Ammon's horn (tissue), 1 donor: ENCODE results near the gene SLC16A6.
"Not testable (repeated sequence)": the region's sequence is repeated elsewhere in the genome, so short reads cannot be mapped to it uniquely, and the experiment has no call there.

ENCODE experiments used
- DNase-seq: peaks from one replicate; pipeline ENCODE4 v3.0.0-alpha.2; 2016; ENCODE audit warnings: low spot score

Gene SLC16A6

GRCh38 chr17:68289473-68289872, 1.5 kb downstream of the SLC16A6 start:
- no peak for DNase-seq

DNA sequence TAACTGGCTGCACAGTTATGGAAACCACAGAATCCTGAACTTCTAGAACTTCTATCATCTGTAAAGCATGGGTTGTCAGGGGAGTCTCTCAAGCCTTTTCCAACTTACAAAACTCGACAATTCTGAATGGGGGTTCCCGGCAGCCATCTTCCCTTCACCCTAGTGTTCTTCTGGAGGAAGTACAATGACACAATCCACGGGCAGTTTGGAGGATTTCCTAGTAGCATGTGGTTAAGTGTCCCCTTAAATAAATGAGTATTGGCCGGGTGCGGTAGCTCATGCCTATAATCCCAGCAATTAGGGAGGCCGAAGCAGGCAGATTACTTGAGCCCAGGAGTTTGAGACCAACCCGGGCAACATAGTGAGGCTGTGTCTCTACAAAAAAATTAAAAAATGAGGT, 2.1 kb downstream of the SLC16A6 start:
- DNase-seq = no peak

- DNase-seq = no peak
Observed at GRCh38 chr17:68288375-68288774, 2.6 kb downstream of the SLC16A6 start.

- DNase-seq = not testable (repeated sequence)
Observed at GRCh38 chr17:68281965-68282364, 9.0 kb downstream of the SLC16A6 start.

- DNase-seq = no peak
Observed at GRCh38 chr17:68277807-68278206, 13.1 kb downstream of the SLC16A6 start.

DNA sequence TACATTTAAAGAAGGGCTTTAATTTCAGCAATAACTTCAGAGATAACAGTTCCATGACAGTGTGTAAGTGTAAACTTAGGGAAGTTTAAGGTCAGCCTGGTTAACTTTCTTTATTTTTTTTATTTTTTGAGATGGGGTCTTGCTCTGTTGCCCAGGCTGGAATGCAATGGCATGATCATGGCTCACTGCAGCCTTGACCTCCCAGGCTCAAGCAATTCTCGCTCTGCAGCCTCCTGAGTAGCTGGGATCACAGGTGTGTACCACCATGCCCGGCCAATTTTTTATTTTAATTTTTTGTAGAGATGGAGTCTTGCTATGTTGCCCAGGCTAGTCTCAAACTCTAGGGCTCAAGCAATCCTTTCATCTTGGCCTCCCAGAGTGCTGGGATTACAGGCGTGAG, 14.6 kb downstream of the SLC16A6 start:
- not testable (repeated sequence) for DNase-seq

DNA sequence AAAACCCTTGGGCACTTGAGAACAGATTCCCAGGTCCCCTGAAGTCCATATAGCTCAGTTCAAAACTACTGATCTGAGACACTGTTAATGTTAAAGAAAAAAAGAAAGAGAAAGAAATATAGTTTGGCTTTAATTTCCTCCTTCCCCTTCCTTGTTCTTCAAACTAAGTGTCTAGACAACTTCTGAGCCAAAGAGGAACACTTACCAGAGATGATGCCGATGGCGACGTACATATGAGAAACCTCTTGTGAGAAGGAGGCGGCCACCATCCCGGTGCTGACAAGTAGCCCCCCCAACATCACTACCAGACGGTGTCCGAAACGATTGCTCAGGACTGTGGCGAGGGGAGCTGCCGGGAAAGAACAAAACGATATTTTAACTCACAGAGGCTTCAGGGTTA, 17.2 kb downstream of the SLC16A6 start:
- no peak for DNase-seq

GRCh38 chr17:68265833-68266232, 25.1 kb downstream of the SLC16A6 start:
- not testable (repeated sequence) for DNase-seq

DNA sequence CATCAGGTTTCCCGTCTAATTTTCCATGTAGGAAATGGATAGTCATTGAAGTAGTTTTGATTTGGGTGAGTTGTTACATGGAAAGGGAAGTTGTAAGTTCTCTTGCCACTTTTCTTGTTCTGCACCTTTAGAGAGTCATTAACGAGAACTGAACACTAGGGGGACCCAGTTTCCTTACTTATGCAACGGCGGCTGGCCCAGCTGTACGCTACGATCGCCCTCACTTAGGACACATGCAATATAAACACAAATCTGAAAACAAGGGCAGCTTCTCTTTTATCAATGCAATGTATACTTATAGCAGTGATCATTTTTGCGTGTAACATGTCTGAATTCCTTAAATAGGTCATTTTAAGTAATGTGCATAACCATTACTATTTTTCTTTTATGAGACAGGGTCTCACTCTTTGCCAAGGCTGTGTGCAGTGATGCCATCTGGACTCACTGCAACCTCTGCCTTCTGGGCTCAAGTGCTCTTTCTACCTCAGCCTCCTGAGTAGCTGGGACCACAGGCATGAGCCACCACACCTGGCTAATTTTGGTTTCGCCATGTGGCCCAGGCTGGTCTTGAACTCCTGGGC, 27.7 kb downstream of the SLC16A6 start:
- DNase-seq = peak; percentile 54

DNA sequence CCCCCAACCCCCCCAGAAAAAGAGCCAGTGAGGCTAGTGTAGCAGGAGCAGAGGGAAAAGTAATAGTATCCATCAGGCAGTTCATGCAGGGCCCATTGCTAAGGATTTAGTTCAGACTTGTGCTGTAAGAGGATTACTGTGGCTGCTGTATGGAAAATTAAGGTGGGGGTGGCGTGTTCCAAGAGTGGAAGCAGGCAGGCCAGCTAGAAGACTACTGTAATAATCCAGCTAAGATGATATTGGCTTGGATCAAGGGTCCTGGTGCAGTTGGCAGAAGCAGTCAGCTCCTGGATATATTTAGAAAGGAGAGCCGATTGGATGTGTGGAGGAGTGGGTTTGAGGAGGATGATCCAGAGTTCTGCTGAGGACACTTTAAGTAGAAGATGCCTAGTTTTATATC, 28.5 kb downstream of the SLC16A6 start:
- DNase-seq = not testable (repeated sequence)

DNA sequence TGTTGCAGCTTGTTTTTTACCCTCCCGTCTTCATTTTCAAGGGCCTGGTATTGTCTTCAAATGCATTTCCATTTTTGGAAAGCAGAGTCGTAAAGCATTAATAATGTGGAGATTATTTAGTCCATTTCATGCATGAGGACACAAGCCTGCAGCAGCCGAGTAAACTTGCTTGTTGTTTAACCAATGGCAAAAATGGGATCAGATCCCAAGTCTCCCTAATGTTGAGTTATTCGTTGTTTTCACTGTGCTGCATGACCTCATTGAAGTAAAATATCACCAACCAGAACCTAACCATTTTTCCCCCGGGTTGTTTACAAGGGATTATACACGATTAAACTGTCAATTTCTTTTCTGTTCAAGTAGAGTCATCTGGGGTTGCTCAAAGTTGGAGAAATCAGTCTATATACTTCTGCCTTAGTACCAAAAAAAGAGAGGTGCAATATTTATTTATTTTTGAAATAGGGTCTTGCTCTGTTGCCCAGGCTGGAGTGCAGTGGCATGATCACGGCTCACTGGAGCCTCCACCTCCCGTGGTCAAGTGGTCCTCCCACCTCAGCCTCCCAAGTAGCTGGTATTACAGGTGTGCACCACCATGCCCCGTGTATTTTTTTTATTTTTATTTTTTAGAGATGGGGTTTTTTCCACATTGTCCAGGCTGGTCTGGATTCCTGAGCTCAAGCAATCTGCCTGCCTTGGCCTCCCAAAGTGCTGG, 30.7 kb downstream of the SLC16A6 start:
- DNase-seq = no peak

DNA sequence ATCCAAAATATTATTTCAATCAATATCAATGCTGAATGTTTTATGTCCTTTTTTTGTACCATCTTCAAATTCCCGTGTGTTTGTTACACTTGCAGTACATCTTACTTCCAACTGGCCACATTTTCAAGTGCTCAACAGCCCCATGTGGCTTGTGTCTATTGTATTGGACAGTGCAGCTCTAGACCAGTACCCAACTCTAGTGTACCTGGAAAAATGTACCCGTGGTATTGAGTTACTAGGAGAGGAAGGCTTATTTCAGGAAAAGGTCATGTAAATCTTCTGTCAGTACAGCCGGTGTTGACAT, 31.3 kb downstream of the SLC16A6 start:
- not testable (repeated sequence) for DNase-seq

- peak; percentile 28 for DNase-seq
Observed at GRCh38 chr17:68258890-68259647, 31.9 kb downstream of the SLC16A6 start.

DNA sequence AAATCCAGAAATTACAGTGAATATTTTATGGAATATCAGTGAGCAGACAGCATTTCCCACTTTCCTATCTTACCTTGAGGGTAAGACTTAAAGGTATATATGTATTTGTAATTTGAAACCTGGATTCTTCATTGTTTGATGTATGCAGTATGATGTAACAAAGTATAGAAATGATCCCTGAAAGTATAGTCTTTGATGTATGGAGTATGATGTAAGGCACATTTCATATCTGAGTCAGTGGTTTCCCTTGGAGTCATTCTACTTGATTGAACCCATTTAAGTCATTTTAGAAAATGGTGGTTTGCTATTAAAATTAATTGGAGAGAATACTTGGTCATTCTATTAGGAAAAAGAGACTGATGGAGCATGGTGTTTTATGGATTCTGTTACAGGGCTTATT, 33.0 kb downstream of the SLC16A6 start:
- DNase-seq = no peak

DNA sequence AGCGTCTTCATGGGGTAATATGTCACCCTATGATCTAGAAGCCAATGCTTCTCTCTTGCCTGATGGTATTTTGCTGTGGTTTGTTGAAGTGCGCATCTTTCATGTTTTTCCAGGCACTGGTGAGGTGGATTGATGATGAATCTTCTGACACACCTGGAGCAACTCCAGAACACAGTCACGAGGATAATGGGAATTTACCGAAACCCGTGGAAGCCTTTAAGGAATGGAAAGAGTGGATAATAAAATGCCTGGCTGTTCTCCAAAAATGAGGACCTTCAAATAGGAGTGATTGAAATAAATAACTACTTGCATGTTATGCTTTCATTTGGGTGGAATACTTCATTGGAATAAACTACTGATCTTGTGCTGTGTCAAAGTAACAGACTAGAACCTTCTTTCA, 34.2 kb downstream of the SLC16A6 start:
- DNase-seq = not testable (repeated sequence)

DNA sequence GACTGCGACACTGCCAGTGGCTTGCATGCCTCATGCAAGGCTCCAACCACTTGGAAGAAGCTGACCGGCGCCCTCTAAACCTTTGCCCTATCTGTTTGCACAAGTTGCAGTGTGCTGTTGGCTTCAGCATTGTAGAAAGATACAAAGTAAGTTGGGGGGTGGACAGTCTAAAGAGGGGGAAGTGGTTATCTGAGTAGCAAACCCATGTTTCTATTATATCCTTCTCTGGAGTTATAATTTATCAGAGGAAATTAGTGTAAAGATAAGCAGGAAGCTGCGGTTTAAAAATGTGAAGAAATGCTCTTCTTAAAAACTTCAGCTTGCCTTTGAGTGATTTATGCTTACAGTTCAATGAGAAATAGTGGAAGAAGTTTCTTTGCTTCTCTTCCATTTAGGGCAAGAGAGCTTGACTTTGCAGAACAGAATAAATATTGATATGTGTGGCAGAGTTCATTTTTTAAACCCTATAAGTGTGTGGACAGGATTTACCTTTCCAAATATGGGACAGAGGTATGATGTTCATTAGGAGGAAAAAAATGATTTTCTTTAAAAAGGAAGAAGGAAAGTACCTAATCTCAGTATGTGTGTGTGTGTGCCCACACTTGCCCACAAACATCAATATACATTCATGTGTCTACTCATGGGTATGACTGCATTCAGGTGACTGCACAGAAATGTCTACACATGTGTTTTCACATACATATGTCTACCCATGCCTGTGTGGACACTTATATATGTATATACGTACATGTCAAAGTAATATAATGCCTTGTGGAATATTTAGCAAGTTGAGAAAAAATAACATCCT, 35.0 kb downstream of the SLC16A6 start:
- DNase-seq = no peak

DNA sequence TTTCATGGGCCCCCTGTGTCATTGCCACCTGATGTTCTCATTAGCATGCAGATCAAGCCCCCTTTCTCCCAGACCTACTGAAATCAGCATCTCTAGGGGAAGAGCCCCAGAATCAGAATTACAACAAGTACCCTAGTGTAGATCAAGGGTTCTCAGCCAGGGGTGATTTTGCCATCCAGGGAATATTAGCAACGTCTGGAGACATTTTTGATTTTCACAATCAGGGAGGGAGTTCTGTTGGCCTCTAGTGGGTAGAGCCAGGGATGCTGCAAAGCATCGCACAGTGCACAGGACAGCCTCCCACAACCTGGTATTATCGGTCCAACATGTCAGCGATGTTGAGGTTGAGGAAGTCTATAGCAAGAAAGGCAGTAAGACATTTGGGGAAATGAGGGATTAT, 35.8 kb downstream of the SLC16A6 start:
- DNase-seq = no peak

GRCh38 chr17:68253426-68253825, 37.5 kb downstream of the SLC16A6 start:
- not testable (repeated sequence) for DNase-seq

DNA sequence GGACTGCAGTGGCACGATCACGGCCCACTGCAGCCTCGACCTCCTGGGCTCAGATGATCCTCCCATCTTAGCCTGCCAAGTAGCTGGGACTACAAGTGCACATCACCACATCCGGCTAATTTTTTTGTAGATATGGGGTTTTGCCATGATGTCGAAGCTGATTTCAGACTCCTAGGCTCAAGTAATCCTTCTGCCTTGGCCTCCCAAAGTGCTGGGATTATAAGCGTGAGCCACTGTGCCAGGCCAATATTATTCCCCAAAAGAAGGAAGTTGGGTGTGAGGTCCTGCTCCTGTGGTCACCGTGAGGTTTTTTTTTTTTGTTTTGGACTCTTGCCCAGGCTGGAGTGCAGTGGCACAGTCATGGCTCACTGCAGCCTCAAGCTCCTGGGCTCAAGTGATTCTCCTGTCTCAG, 41.6 kb downstream of the SLC16A6 start:
- DNase-seq = no peak

DNA sequence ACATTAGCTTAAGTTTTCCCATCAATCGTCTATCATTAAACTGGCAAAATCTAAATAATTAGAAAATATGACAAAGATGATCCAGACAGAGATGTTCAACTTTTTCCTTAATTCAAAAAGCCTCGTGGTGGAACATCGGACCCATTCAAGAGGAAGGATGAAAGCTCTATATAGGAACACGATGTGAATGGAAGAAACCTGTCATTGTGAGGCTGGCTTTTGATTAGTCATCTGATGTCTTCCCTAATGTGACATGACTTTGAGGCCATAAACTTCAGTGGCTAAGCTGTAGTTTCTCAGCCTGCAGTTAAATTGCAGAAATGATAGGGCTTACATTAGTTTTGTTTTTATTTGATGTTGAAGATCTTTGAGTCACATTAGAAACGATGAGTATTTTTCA, 42.0 kb downstream of the SLC16A6 start:
- DNase-seq = no peak

- DNase-seq = peak; percentile 71
Observed at GRCh38 chr17:68248199-68248825, 42.6 kb downstream of the SLC16A6 start.
